Measurements from ENCODE around the gene KRT36.
A peak's percentile ranks its signal among the peaks of the same experiment; 100 is the strongest.

KRT36 gene

DNA sequence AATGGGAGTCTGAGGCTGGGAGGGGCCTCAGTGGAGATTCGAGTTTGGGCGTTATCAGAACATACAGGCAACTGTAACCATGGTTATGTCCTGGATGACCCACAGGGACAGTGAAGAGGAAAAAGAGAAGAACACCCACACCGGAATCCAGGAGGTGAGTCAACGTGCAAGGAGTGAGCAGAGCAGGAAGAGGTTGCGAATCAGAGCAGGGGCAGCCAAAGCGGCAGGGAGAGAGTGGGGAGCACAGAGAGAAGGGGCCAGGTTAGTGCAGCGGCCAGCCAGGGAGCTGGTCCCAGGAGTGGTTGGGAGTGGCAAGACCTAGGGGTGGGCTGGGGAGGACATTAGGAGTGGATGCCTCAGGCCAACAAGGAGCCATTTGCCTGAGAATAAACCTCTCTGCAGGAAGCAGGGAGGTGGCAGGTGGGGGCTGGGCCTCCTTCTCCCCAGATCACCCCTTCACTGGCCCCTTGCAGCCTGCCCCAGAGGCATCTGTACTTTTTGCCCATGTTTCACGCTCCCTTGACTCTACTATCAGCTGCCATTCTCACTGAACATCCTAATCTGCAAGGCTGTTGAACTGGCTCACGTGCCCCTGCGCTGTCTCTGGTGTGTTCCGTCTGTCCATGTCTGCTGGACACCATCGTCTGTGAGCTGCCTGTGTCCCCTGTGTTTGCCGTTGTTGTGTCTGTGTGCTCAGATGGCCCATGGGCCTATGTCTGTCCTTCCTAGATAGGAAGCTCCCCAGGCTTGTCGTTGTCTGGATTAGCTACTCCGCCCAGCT is 10.6 kb upstream of the KRT36 start:
- no peak for DNase-seq (ENCODE audit: low read depth)

DNA sequence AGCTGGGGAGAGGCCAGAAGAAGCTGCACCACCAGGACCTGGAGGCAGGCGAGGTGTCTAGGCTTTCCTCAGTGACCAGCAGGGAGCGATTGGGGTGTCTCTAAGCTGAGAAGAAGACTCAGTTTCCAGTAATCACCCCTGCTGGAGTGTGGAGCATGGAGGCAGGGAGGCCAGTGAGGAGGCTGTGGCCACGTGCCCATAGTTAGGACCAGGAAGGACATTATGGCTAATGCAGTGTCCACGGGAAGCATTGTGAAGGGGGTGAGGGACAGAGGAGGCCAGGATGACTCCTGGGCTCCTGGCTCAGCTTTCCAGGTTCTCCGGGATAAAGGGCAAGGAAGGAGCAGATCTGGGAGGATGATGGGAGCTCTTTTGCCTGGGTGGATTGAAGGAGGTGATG is 10.0 kb upstream of the KRT36 start:
- DNase-seq (ENCODE audit: low read depth): no peak

DNA sequence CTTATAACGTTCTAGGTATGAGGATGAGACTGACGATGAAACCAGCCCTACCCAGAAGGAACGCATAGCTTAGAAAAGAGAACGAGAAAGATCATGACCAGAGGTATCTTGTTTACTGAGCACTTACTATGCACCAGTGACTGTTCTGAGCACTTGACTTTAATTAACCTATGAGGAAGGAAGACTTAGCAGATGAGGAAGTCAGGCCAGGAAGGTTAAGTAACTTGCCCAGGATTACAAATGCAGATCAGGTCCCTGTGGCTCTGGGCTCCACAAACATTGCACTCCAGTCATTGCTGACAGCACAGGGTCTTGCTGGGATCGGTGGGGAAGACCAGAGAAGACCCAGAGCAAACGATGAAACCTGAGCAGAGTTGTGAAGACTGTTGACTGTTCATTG is 8.6 kb upstream of the KRT36 start:
- DNase-seq (ENCODE audit: low read depth): no peak

DNA sequence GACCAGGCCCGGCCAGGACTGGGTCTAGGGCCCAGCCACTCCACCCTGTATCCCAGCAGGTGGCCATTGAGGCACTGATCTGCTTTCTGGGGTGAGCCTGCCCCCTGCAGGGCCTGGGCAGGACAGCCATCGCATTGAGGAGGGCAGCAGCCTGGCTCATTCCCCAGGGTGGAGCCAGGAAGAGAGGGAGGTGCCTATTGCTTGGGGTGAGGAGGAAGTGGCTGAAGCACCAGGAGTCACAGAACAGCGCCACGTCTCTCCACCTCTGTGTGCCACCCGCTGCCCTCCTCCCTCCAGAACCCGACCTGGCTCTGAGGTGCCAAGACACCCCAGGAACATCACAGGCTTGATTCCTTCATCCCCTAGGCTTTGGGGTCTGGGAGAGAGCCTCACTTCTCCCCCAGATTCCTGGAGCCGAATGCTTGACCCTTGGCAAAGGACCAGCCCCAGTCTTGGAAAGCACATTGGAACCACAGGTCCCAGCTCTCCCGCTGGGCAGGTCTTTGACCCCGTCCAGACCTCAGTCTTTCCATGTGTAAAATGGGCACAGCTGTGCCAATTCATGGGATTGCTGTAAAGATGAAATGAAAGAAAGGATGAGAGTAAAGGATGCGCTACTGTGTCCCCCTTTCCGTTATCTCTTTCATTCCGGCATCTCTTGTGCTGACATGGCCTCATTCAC is 7.2 kb upstream of the KRT36 start:
- DNase-seq (ENCODE audit: low read depth): peak; percentile 56

DNA sequence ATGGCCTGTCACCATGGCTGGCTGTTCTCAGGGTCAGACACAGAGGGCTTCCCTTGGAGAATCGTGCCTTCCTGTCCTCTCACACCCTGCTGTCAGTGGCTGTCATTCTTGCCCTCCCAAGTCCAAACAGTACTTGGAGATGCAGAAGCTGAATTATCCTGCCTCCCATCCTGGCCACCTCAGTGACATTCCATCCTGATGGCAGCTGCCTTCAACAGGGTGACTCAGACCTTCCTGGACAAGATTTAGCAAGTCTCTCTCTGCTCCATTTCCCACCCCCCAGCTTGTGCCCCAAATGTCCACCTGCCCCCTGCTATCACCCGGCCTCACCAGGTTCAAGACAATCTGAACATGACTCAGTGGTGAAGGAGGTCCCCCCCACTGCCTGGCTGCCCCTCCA is 4.8 kb upstream of the KRT36 start:
- no peak for DNase-seq (ENCODE audit: low read depth)

DNA sequence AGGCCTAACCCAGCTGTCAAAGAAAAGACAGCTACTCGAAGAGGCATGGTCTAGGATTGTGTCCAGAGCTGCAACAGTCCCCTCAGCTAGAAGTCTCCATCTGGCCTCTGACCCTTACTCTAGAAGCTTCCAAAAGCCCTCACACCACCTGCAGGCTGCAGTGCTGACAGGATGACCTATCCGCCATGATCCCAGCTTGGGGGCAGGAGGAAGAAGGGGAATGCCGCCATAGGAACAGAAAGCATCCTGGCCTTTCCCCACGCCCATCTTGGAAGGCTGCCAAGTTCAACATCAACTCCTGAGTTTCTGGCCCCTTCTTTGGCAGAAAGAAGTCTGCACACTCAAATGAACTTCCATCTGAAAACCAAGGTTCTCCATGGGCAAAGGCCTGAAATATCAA is 3.1 kb upstream of the KRT36 start:
- DNase-seq (ENCODE audit: low read depth): no peak

DNA sequence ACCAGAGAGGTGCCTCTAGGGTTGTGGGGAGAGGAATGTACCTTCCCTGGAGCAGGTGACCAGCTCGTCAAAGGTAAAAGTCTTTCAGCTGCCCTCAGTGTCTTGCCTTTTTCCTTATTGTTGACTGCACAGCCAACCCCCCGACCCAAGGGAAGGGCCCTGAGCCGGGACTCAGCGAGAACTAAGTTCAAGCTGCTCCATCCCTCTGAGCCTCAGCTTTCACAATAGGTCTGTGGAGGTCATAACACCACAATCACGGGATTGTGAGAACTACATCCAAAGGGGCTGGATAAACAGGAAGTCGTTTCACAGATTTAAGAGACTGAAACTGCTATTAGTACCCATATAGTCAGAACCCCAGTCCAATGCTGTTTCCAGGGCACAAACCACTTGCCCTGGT is 2.6 kb upstream of the KRT36 start:
- no peak for DNase-seq (ENCODE audit: low read depth)

DNA sequence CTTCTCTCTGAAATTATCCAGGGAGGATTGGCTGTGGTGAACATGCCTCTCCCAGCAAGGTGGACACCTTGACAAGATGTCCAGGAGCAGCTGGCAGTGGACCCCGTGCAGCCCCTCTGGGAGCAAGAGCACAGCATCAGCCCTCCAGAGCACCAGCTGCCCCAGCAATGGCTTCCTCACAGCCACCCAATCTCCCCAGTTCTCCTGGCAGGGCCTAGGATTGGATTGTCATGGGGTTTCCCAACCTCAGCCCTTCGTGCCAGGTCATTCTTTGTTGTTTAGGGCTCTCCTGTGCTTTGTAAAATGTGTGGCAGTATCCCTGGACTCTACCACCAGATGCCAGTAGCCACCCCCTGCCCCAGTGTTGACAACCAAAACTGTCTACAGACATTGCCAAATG is 1.8 kb upstream of the KRT36 start:
- no peak for DNase-seq (ENCODE audit: low read depth)

DNA sequence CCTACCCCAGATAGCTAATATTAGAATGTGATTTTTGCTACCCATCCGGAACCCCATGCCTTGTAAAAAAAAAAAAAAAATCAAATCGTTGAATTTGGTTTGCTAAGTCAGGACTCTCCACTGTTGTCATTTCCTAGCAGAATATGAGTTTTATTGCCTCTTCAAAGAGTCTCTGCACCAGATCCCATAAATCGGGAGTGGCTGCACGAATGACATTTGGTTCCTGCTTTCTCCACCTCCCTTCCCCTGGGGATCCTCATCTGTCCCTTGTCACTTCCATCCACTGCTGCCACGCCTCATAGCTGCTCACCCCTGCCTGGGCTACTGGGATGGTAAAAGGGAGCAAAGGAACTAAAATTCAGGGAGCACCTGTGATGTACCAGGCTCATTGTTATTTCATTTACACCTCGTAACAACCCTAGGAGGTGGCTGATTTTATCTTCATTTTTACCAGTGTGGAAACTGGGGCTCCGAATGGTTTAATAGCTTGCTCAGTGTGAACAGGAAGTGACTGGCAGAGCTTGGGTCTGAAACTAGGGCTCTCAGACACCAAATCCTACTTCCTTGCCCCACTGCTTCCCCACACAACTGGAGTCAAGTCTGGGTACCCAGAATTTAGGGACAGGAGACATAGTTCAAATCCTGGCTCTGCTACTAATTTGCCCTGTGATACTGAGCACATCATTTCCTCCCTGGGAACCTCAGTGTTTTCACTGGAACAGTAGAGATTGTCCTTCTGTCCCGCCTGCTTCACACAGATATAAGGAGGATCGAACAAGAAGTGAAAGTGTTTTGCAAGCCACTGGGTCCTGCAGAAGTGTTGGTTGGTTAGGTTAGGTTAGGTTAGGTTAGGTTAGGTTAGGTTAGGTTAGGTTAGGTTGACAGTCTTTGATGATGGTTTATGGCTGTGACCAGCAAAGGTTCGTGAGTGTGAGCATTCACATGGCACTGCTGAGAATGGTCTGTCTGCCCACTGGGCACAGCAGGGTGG is 585 bp upstream of the KRT36 start:
- DNase-seq (ENCODE audit: low read depth): no peak

DNA sequence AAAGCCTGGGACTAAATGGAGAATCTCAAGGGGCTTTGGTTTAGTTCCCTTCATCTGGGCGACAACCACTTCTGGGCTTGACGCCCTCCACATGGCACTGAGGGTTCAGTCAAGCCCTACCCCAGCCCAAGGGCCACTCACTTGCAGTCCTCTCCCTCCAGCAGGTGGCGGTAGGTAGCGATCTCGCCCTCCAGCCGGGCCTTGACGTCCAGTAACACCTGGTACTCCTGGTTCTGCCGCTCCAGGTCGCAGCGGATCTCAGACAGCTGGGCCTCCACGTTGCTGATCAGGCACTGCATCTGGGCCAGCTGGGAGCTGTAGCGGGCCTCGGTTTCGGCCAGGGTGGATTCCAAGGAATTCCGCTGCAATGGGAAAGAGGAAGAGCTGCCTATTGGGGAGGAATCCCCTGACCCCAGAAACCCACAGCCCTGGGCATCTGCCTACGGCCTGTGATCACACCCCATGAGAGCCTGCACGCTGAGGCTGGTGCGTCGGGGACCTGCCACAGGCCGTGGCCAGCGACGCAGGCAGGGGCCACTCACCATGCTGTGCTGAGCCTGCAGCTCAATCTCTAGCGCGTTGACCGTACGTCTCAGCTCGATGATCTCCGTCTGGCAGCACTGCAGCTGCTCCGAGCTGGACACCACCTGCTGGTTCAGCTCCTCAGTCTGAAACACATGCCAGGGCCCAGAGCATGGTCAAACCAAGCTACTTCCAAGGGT is 2.7 kb downstream of the KRT36 start:
- peak; percentile 17 for DNase-seq (ENCODE audit: low read depth)

DNA sequence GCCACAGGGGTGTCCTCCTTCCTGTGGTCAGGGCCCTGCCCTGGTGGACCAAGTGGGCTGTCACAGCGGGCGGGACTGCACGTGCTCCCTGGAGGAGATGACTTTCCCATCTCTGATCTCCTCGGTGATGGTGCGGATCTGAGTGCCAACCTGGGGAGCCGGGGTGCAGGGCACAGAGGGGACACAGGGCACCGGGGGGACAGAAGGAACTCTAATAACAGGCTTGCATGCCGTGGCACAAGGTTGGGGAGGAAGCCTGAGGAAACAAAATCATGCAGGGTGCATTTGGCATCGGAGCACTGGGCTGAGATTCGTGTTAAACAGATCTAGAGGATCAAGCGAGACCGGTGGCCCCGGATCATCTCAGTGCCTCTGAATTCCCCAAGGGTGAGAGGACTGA is 3.4 kb downstream of the KRT36 start:
- DNase-seq (ENCODE audit: low read depth): no peak

DNA sequence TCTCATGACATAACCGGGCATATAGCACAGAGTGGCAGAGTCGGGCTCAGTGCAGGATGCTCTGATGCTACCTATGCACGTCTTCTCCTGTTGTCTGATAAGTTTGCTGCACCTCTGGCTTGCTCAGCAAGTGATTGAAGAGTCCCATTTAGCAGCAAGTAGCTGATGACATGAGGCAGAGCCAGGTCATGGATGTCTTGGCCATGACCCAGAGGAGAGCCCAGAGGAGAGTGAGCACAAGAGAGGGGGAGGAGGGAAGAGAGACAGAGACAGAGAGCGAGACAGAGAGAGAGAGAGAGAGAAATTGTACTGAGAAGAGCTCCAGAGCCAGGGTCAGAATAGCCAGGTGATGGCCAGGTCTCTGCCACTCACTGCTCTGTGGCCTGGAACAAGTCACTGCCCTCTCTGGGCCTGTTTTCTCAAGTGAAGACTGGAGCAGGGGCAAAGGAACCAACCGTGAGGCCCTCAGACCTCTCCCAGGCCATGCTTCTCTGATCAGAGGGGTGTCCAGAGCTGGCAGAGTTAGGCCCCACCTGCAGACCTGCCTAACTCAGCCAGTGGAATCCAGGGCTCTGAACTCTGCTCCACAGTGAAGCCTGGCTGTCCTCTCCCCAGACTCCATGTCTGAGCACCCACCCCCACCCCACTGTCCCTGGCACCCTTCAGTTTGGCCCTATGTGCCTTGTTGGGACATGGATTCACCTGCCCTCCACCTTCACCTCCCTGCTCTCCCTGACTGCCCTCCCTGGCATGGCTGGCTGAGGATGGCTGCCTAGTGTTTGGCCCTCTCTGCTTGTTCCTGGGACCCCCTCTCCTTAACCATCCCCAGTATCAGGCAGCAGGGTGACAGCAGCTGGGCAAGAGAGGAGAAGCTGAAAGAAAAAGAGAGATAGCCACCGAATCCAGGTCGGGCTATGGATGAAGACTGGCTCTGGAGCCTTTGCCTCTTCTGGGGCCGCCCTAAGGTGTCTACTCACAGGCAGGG is 4.5 kb downstream of the KRT36 start:
- no peak for DNase-seq (ENCODE audit: low read depth)

DNA sequence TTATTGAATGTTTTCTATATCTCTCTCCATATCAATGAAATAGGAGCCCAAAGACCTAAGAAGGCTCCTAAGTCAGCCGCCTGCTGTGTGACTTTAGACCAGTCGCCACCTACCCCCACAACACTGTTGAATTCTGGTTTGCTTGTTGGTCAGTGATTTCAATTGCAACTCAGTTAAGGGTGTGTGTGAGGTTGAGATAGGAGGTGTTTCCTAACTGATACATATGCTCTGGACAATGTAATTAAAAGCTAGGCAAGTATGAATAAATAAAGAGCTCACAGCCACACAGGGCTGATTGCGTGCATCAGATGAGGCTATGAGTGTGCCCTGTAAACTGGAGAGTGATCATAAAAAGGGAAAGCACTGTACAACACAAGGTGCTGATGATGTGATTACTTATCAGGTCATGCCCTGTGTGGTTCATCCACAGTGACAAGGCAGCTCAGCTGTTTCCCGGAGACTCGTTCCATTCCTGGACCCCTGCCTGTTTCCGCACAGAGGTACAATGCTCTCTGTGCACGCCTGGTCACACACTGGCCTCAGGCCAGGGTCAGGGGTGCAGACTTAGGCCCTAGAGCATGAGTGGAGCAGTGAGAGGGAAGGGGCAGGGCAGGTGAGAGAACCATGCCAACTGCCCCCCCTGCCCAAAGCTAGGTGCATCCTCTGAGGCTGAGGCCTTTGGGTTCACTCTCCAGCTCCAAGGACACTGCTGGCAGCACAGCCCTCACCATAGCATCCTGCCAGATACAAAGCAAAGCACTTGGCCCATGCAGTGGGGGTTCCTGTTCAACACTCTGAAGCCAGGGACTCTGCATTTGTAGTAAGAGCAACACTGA is 5.5 kb downstream of the KRT36 start:
- DNase-seq (ENCODE audit: low read depth): no peak

DNA sequence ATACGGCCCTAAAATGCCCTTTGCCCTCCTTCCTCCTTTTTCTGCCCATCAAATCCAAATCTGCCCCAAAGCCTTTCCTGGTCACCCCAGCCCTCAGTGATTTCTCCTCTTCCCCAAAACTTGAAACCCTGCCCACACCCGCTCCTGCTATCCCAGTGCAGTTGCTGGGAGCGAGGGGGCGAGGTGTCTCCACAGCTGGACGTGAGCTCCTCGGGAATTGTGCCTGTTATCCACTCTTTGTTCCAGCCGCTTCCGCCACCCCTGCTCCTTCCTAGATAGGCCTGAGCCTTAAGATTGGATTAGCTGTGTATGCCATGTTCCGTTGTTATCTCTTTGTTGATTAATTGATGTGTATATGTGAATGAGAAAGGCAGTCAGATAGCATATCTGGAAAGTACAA is 6.2 kb downstream of the KRT36 start:
- DNase-seq (ENCODE audit: low read depth): no peak

DNA sequence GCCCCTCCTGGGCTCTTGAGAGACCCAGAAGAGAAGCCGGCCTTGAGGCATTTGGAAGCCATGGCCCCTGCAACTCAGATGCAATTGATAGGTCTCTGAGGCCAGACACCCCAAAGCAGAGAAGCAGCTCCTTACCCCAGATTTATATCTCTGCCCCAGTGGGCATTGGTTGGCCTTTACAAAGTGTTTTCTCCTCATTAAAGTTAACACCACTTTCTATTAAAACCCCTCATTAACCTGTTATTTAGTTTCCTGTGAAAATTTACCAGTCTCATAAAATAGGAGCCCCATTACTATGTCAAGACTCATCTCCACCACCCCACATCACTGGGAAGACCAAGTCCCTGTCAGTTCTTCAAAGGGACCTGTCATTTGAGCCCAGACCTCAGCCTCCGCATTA is 8.7 kb downstream of the KRT36 start, which contains the start of gene KRT35:
KRT35 (minus strand) TSS at position 116 of the 400 bp plus-strand sequence; CDS start at position 62, 54 bp downstream.
- DNase-seq (ENCODE audit: low read depth): no peak

DNA sequence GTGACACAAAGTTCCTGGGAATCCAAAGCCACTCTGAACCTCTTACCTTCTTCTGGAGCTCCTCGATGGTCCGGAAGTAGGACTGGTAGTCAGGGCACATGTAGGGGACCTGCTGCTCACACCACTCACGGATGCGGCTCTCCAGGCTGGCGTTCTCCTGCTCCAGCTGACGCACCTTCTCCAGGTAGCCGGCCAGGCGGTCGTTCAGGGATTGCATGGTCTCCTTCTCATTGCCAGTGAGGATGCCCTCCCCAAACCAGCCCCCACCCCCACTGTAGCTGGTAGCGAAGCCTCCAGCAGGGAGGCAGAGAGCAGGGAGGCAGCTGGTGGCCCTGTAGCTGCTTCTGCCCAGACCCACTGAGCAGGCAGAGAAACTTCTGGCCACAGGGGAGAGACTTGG is 9.1 kb downstream of the KRT36 start:
- no peak for DNase-seq (ENCODE audit: low read depth)

DNA sequence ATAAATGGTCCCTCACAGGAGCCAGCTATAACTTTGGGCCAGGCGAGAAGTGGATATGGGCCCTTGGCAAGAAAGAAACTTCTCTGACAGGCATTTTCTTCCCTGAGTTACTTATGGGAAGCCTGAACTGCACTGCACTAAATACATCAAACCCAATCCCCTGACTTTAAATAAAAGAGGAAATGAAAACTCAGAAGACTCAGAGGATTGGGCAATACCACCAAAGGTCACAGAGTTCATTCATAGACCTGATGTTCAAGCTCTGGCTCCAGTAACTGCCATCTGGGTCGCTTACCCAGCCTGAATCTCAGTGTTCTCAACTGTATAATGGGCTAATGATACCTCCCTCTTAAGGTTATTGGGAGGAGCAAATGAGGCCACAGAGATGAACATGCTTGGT is 9.6 kb downstream of the KRT36 start:
- DNase-seq (ENCODE audit: low read depth): no peak

DNA sequence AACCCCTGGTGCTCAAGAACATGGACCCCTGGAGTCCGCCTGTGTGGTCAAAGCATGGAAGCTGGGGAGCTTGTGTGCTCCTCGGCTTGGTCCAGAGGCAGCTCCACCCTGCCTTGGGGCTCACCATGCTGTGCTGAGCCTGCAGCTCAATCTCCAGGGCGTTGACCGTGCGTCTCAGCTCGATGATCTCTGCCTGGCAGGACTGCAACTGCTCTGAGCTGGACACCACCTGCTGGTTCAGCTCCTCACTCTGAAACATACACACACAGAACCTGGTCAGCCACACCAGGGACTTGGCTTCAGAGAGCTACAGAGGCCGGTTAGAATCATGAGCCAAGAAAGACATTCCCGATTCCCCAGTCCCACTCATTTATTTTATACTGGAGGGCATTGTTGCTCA is 11.5 kb downstream of the KRT36 start:
- no peak for DNase-seq (ENCODE audit: low read depth)
